Aorta (tissue), 5 donors: ENCODE results near the gene EBI3. TPM values are rescaled to one million over a fixed set of nuclear protein-coding genes. Genes with fewer than 3 reads are reported as not detected.
A peak's percentile ranks its signal among the peaks of the same experiment; 100 is the strongest.
"Not testable (repeated sequence)": the region's sequence is repeated elsewhere in the genome, so short reads cannot be mapped to it uniquely, and the experiment has no call there.

ENCODE experiments used
- ATAC-seq: fragments of 200-7000 bp; cut with Tn5 transposase; one replicate; pipeline ENCODE4 v1.9.1; 2022; ENCODE audit warnings: moderate library complexity; ENCODE audit not compliant: low FRiP score
- DNase-seq, 2 donors: peaks; one replicate each; pipeline ENCODE4 v3.0.0-alpha.2; 2020
- H3K27ac ChIP-seq, 2 donors: one replicate each; pipeline ENCODE4 v1.5.1; 2013; ENCODE audit warnings: low read length in 2 of 2, mild to moderate bottlenecking in 2 of 2, moderate library complexity in 2 of 2, control low read depth in 1 of 2, inconsistent platforms in 1 of 2, low read depth in 1 of 2
- H3K27me3 ChIP-seq, 2 donors: one replicate each; pipeline ENCODE4 v1.6.1; 2013; ENCODE audit warnings: control low read depth in 1 of 2, low read length in 1 of 2, mild to moderate bottlenecking in 1 of 2, moderate library complexity in 1 of 2; ENCODE audit not compliant: insufficient read depth in 2 of 2, control insufficient read depth in 1 of 2
- H3K36me3 ChIP-seq, 2 donors: one replicate each; pipeline ENCODE4 v1.6.1; 2013; ENCODE audit warnings: control low read depth in 1 of 2, low read length in 1 of 2, mild to moderate bottlenecking in 1 of 2; ENCODE audit not compliant: insufficient read depth in 2 of 2, control insufficient read depth in 1 of 2
- H3K4me1 ChIP-seq, 2 donors: one replicate each; pipeline ENCODE4 v1.6.1; 2013; ENCODE audit warnings: low read length in 2 of 2, control low read depth in 1 of 2, mild to moderate bottlenecking in 1 of 2, moderate library complexity in 1 of 2; ENCODE audit not compliant: insufficient read depth in 2 of 2, control insufficient read depth in 1 of 2
- H3K4me3 ChIP-seq, 2 donors: one replicate each; pipeline ENCODE4 v1.5.1; 2013; ENCODE audit warnings: low read length in 2 of 2, control low read depth in 1 of 2, mild to moderate bottlenecking in 1 of 2
- H3K9me3 ChIP-seq: one replicate; pipeline ENCODE4 v1.6.1; 2013; ENCODE audit warnings: mild to moderate bottlenecking, low read length; ENCODE audit not compliant: control insufficient read depth
- WGBS, 2 donors: extraction: QIAGEN DNeasy Blood & Tissue Kit; methylation state at CpG; one replicate each; pipeline ENCODE4 v1.1.7; 2013; 5-methylcytosine and 5-hydroxymethylcytosine counted together
- intact Hi-C, 2 donors: fragments of 100-400 bp; cut with DNase I; formaldehyde crosslinking; loops; one replicate each; pipeline versions ENCODE4 v1.14.2 to v1.15.0; 2022
- polyA plus RNA-seq, 2 donors: library from polyadenylated mRNA; stranded (reverse); fragments of 200-250 nt; gene quantifications; one replicate each; pipeline ENCODE4 v1.2.3, GENCODE V29; 2013
- total RNA-seq, 2 donors: library from RNA; stranded (reverse); fragmentation: NEBNext Ultra II Directional; extraction: Animal tissue kit (Norgen Biotek cat#: 25700); gene quantifications; one replicate each; pipeline ENCODE4 v1.2.1, GENCODE V29; 2021
- donor health status: healthy with polysubstance abuse.
- donor health status: Bipolar disorder and iron deficiency.
- donor health status: DM: no; HTN: no; CAD: no.
- donor health status: DM: no; HTN: no; CAD: no.
- donor health status: DM: yes; HTN: yes; CAD: no.

EBI3 gene
- total and polyA plus RNA-seq, 4 donors: 1.3 to 7.9 (median 3.5) TPM

DNA sequence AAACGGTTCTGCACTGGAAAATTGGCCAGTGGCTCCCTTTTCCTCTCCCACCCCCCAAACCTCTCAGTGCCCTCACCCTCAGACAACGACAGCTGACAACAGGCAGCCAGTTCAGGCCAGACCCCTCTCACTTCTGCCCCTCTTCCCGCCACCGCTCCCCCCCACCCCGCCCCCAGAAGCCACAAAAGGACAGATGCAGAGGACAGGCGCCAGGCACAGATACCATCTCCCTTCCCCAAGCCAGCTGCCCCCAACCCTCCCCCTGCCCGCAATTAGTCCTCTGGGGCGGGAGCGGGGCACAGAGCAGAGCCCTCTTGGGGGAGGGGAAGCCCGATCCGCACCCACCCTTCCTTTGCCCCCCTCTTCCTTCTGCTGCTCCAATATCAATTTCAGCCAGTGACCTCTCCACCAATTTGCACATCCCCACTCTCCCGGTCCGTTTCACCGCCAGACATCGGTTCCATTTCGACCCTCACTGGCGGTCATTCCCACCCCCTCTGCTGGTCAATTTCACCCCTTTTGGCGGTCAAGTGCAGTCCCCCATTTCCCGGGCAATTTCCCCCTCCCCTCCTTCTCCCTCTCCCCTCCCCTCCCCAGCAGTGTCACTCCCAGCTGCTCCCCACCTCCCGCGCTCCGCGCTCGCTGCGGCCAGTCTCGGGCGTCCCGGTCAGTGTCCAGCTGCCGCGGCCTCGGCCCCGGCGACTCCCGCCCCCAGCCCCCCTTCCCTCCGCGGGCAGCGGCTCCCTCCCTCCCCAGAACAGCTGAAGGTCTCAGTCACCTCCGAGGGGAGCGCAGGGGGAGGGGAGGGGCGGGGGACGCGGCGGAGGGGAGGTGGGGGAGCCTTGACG lies 49.3 kb downstream of the EBI3 start, which contains the start of gene SHD:
Gene SHD (plus strand): TSS at position 848 of the 848 bp plus-strand sequence. CDS start 798 bp downstream, outside the sequence.
- Histone ChIP-seq H3K9me3 (peaks cover 2% of the 10 kb centered on the region), H3K27ac (no peak within 1 kb of the TSS), H3K36me3 (no peaks in the 10 kb centered on the region), H3K4me3 (no peak within 1 kb of the TSS), H3K27me3 (no peaks in the 10 kb centered on the region), H3K4me1 (no peaks in the 10 kb centered on the region)
- ATAC-seq (no peak), DNase-seq (no peak)
- WGBS, 2 donors: 2 to 3% methylated on average over 40 to 44 of the region's 44 CpGs
- intact Hi-C loops: no loop called here

DNA sequence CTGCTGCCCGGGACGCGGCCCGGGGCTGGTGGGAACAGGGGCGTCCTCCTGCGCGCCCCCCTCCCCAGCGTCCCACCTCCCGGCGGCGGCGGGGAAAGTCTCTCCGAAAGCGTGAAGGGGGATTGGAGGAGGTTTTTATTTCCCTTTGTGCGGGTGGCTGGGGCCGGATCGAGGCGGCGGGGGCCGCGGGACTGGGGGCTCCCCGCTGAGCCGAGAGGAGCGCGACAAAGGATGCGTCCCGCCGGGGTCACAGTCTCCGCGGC lies 49.9 kb downstream of the EBI3 start:
- no peak for DNase-seq
- 1 to 2% methylated on average over 21 to 30 of the region's 30 CpGs for WGBS, 2 donors
- ATAC-seq: no peak
- no peaks in the 10 kb centered on the region for H3K4me1 ChIP-seq
- no peaks in the 10 kb centered on the region for H3K27me3 ChIP-seq
- no peaks in the 10 kb centered on the region for H3K36me3 ChIP-seq
- H3K9me3 ChIP-seq: peaks cover 2% of the 10 kb centered on the region
- H3K4me3 ChIP-seq: no peak overlapping the region
- no peak overlapping the region for H3K27ac ChIP-seq
- intact Hi-C loops: no loop called here

DNA sequence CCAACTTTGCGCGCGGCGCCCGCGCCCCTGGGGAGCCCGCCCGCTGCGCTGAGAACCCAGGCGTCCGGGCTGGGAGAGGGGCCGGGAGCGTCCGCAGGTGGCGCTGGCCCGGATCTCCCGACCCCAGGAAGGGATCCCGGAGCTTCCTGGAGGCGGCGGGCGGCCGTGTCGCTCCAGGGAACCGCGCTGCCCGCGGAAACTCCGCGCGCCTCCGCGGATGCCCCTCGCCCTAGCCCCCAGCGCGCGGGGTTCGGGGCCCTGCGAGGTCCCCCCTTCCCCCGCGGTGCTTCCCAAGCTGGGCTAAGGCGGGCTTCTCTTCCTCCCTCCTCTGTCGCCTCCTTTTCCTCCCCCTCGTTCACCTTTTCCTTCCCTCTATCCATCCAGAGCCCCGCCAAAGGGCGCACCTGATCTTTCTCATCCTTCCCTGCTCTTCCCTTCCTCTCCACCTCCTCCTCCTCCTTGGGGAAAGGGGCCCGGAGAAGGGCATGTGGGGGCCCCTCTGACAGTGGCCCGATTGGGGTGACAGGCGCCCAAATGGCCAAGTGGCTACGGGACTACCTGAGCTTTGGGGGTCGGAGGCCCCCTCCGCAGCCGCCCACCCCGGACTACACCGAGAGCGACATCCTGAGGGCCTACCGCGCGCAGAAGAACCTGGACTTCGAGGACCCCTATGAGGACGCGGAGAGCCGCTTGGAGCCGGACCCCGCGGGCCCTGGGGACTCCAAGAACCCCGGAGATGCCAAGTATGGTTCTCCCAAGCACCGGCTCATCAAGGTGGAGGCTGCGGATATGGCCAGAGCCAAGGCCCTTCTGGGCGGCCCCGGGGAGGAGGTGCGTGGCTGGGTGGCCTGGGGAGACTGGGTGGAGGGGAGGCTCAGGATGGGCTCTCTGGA lies 50.5 kb downstream of the EBI3 start:
- Histone ChIP-seq H3K27ac (no peak overlapping the region), H3K4me1 (no peaks in the 10 kb centered on the region), H3K36me3 (no peaks in the 10 kb centered on the region), H3K4me3 (no peak overlapping the region), H3K27me3 (no peaks in the 10 kb centered on the region), H3K9me3 (peaks cover 2% of the 10 kb centered on the region)
- ATAC-seq: peak; percentile 44
- DNase-seq: no peak
- 1 to 2% methylated on average over 40 to 71 of the region's 71 CpGs for WGBS, 2 donors
- intact Hi-C loops: no loop called here

- peaks cover 2% of the 10 kb centered on the region for H3K9me3 ChIP-seq
- 30 to 43% methylated on average over 20 of the region's 20 CpGs for WGBS, 2 donors
- H3K4me3 ChIP-seq: no peak overlapping the region
- intact Hi-C loops: no loop called here
- DNase-seq (no peak), ATAC-seq (no peak)
- no peak overlapping the region for H3K27ac ChIP-seq
- H3K27me3 ChIP-seq: no peaks in the 10 kb centered on the region
- H3K36me3 ChIP-seq: no peaks in the 10 kb centered on the region
- no peaks in the 10 kb centered on the region for H3K4me1 ChIP-seq
Measured at GRCh38 chr19:4284176-4284958, 55.0 kb downstream of the EBI3 start.

DNA sequence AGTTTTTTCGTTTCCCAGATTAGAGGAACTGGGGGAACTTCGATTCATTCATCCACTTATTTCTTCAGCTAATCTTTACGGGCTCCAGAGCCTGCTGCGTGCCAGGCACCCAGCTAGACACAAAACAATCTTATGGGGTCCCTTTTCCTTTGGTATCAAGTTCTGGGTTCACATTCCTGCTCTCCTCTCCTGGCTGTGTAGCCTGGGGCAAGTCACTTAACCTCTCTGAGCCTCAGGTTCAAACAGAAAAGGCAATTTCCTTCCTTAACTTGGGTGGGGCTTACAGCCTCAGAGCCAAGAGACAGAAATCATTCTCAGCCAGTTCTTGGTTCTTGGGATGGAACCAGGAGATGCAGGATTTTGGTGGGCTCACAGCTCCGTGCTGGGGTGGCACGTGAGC lies 55.7 kb downstream of the EBI3 start:
- no peak overlapping the region for H3K4me3 ChIP-seq
- no peak for ATAC-seq
- no peaks in the 10 kb centered on the region for H3K36me3 ChIP-seq
- no peak overlapping the region for H3K27ac ChIP-seq
- peaks cover 2% of the 10 kb centered on the region for H3K9me3 ChIP-seq
- no peaks in the 10 kb centered on the region for H3K27me3 ChIP-seq
- intact Hi-C loops: no loop called here
- WGBS, 2 donors: 67 to 72% methylated on average over 6 of the region's 6 CpGs
- no peaks in the 10 kb centered on the region for H3K4me1 ChIP-seq
- no peak for DNase-seq

DNA sequence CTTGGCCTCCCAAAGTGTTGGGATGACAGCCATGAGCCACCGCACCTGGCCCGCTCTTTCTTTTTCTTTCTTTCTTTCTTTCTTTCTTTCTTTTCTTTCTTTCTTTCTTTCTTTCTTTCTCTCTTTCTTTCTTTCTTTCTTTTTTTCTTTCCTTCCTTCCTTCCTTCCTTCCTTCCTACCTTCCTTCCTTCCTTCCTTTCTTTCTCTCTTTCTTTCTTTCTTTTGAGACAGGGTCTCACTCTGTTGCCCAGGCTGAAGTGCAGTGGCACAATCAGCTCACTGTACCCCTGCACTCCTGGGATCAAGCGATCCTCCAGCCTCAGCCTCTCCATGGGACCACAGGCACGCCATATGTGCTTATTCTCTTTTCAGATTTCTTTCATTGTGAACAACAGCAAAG lies 56.8 kb downstream of the EBI3 start:
- H3K4me1 ChIP-seq, DNase-seq, ATAC-seq, H3K9me3 ChIP-seq, intact Hi-C loops, H3K27me3 ChIP-seq, H3K36me3 ChIP-seq, H3K4me3 ChIP-seq, H3K27ac ChIP-seq: not testable (repeated sequence)
- 83 to 85% methylated on average over 4 of the region's 4 CpGs for WGBS, 2 donors

Other genes with a start within 250 kb of the EBI3 start
- gene EEF2, start 244.1 kb upstream of the EBI3 start, total RNA-seq: 1,000 to 10,000 TPM; 1,616 to 1,851 TPM
- 1,000 to 10,000 TPM in 1 of 2 donors, 100 to 1,000 TPM in 1; 969 to 1,197 TPM for gene EEF2, start 244.1 kb upstream of the EBI3 start, polyA plus RNA-seq
- gene PIAS4, start 221.8 kb upstream of the EBI3 start, total RNA-seq: 10 to 100 TPM; 14.9 to 20.3 TPM
- gene PIAS4, start 221.8 kb upstream of the EBI3 start, polyA plus RNA-seq: 10 to 100 TPM in 1 of 2 donors, 1 to 10 TPM in 1; 6.5 to 16.8 TPM
- gene ZBTB7A, start 162.6 kb upstream of the EBI3 start, total RNA-seq: 10 to 100 TPM; 50.4 to 53.9 TPM
- 10 to 100 TPM in 1 of 2 donors, 1 to 10 TPM in 1; 7.8 to 14.5 TPM for gene ZBTB7A, start 162.6 kb upstream of the EBI3 start, polyA plus RNA-seq
- gene MAP2K2, start 105.4 kb upstream of the EBI3 start, total RNA-seq: 10 to 100 TPM; 80.8 to 97.8 TPM
- 100 to 1,000 TPM in 1 of 2 donors, 10 to 100 TPM in 1; 82.4 to 230 TPM for gene MAP2K2, start 105.4 kb upstream of the EBI3 start, polyA plus RNA-seq
- gene CREB3L3, start 75.9 kb upstream of the EBI3 start, total RNA-seq: not detected
- 10 to 100 TPM in 1 of 2 donors, under 1 TPM in 1; 0.15 to 25.2 TPM for gene CREB3L3, start 75.9 kb upstream of the EBI3 start, polyA plus RNA-seq
- gene SIRT6, start 47.0 kb upstream of the EBI3 start, total RNA-seq: 10 to 100 TPM; 19.4 to 23.5 TPM
- 10 to 100 TPM; 13.5 to 26.1 TPM for gene SIRT6, start 47.0 kb upstream of the EBI3 start, polyA plus RNA-seq
- under 1 TPM; 0.29 to 0.63 TPM for gene ANKRD24, start 46.8 kb upstream of the EBI3 start, total RNA-seq
- gene ANKRD24, start 46.8 kb upstream of the EBI3 start, polyA plus RNA-seq: 1 to 10 TPM in 1 of 2 donors, under 1 TPM in 1; 0.74 to 1.6 TPM
- 10 to 100 TPM; 12.5 to 15.0 TPM for gene YJU2, start 17.6 kb downstream of the EBI3 start, total RNA-seq
- gene YJU2, start 17.6 kb downstream of the EBI3 start, polyA plus RNA-seq: 10 to 100 TPM; 12.4 to 25.2 TPM
- gene SHD, start 49.7 kb downstream of the EBI3 start, total RNA-seq: not detected
- gene SHD, start 49.7 kb downstream of the EBI3 start, polyA plus RNA-seq: 1 to 10 TPM in 1 of 2 donors, not detected in 1; 1.5 TPM
- under 1 TPM in 1 of 2 donors, not detected in 1; 0.26 TPM for gene TMIGD2, start 72.9 kb downstream of the EBI3 start, total RNA-seq
- 1 to 10 TPM in 1 of 2 donors, under 1 TPM in 1; 0.23 to 1.4 TPM for gene TMIGD2, start 72.9 kb downstream of the EBI3 start, polyA plus RNA-seq
- gene FSD1, start 75.1 kb downstream of the EBI3 start, total RNA-seq: under 1 TPM in 1 of 2 donors, not detected in 1; 0.84 TPM
- gene FSD1, start 75.1 kb downstream of the EBI3 start, polyA plus RNA-seq: not detected
- gene STAP2, start 109.3 kb downstream of the EBI3 start, total RNA-seq: 1 to 10 TPM; 1.9 to 2.2 TPM
- 10 to 100 TPM in 1 of 2 donors, under 1 TPM in 1; 0.13 to 27.8 TPM for gene STAP2, start 109.3 kb downstream of the EBI3 start, polyA plus RNA-seq
- 10 to 100 TPM; 13.5 to 14.3 TPM for gene MPND, start 114.0 kb downstream of the EBI3 start, total RNA-seq
- gene MPND, start 114.0 kb downstream of the EBI3 start, polyA plus RNA-seq: 10 to 100 TPM; 16.0 to 17.9 TPM
- gene SH3GL1, start 171.0 kb downstream of the EBI3 start, total RNA-seq: 10 to 100 TPM; 66.5 to 69.7 TPM
- gene SH3GL1, start 171.0 kb downstream of the EBI3 start, polyA plus RNA-seq: 10 to 100 TPM; 37.7 to 48.6 TPM
- gene CHAF1A, start 173.1 kb downstream of the EBI3 start, total RNA-seq: 1 to 10 TPM; 6.5 to 7.0 TPM
- 1 to 10 TPM; 5.2 to 9.3 TPM for gene CHAF1A, start 173.1 kb downstream of the EBI3 start, polyA plus RNA-seq
- gene UBXN6, start 228.3 kb downstream of the EBI3 start, total RNA-seq: 10 to 100 TPM; 84.9 to 86.7 TPM
- 100 to 1,000 TPM in 1 of 2 donors, 10 to 100 TPM in 1; 78.5 to 181 TPM for gene UBXN6, start 228.3 kb downstream of the EBI3 start, polyA plus RNA-seq
- 10 to 100 TPM; 23.6 to 36.1 TPM for gene HDGFL2, start 242.8 kb downstream of the EBI3 start, total RNA-seq
- gene HDGFL2, start 242.8 kb downstream of the EBI3 start, polyA plus RNA-seq: 10 to 100 TPM; 15.4 to 47.9 TPM